Measurements from ENCODE around the gene AKT3. TPM values are rescaled to one million over a fixed set of nuclear protein-coding genes. Genes with fewer than 3 reads are reported as not detected.
A peak's percentile ranks its signal among the peaks of the same experiment; 100 is the strongest.
"Not testable (repeated sequence)": the region's sequence is repeated elsewhere in the genome, so short reads cannot be mapped to it uniquely, and the experiment has no call there.

AKT3 gene
- total RNA-seq, 1 experiment from 2014 or later: 40.4 TPM

DNA sequence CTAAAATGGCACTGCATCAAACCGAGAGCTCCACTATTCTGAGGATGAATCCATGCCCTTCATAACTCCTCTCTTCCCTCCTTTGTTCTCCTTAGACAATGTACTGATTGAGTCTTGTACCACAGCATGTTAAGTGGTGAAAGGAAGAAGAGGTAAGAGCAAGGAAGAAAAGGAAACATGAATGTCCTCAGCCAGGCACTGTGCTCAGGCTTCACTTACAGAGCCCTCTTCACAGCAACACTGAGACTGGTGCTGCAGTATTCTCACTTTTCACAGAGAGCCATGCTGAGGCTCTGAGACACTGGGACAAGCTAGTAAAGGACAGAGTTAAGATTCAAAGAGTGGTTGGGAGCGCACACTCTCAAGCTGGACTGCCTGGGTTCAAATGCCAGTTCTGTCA, 143.5 kb downstream of the AKT3 start:
- no peaks in the 10 kb centered on the region for H3K36me3 ChIP-seq
- no peaks in the 10 kb centered on the region for H3K9me3 ChIP-seq (replicated peaks)
- DNase-seq: no peak
- no peaks in the 10 kb centered on the region for H3K27me3 ChIP-seq
- no peak overlapping the region for H3K27ac ChIP-seq
- no peaks in the 10 kb centered on the region for H3K4me1 ChIP-seq
- no peak overlapping the region for H3K4me3 ChIP-seq

DNA sequence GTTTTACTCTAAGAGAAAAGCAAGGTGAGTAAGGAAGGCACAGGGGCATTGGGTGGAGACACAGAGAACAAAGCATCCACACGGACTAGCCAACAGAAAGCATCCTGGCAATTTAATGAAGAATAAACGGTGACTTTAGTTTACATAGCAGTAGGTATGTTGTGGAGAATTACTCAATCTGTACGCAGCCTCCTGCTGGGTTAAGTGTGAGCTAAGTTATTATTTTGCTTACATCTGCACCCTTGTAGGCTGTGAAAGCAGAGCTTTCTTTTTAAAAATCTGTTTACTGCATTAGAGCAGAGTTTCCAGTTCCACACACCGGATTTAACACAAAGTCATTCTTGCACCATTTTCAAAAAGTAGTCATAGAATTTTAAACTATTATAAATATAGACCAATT, 144.5 kb downstream of the AKT3 start:
- DNase-seq: no peak
- H3K27me3 ChIP-seq: no peaks in the 10 kb centered on the region

GRCh38 chr1:243701872-243702271, 148.2 kb downstream of the AKT3 start:
- no peaks in the 10 kb centered on the region for H3K4me1 ChIP-seq
- H3K36me3 ChIP-seq: no peaks in the 10 kb centered on the region

More for the DNA sequence above, 144.5 kb downstream of the AKT3 start:
- Histone ChIP-seq H3K9me3 (replicated peaks) (no peaks in the 10 kb centered on the region), H3K4me1 (no peaks in the 10 kb centered on the region), H3K36me3 (no peaks in the 10 kb centered on the region), H3K27ac (no peak overlapping the region), H3K4me3 (no peak overlapping the region)

GRCh38 chr1:243693800-243694199, 156.2 kb downstream of the AKT3 start:
- Histone ChIP-seq H3K4me1 (peaks cover 12% of the 10 kb centered on the region), H3K4me3 (no peak overlapping the region), H3K36me3 (no peaks in the 10 kb centered on the region; the same call in 1 of the 2 replicates), H3K27ac (peak overlapping the region; percentile 32; the same call in 1 of the 2 replicates), H3K9me3 (replicated peaks) (no peaks in the 10 kb centered on the region), H3K27me3 (no peaks in the 10 kb centered on the region)
- DNase-seq: peak; percentile 8 to 42

More at GRCh38 chr1:243701872-243702271, 148.2 kb downstream of the AKT3 start:
- no peak for DNase-seq
- H3K4me3 ChIP-seq: no peak overlapping the region
- no peak overlapping the region for H3K27ac ChIP-seq
- H3K27me3 ChIP-seq: no peaks in the 10 kb centered on the region
- no peaks in the 10 kb centered on the region for H3K9me3 ChIP-seq (replicated peaks)

DNA sequence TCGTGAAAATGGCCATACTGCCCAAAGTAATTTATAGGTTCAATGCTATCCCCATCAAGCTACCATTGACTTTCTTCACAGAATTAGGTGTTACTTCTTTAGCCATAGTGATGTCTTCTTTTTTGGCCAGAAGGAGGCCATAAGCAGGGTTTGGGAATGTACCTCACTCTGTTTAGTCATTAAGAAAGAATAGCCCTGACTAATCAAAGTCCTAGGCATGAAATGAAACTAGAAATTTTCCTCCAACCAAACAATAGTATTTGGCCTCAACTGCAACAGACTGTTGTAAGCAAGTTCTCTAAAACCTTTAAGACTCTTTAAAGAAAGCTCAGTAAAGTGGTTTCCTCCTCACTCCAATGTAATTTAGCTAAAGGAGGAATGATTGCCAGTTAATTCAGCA, 163.9 kb downstream of the AKT3 start:
- no peak for DNase-seq
- Histone ChIP-seq H3K4me1 (no peaks in the 10 kb centered on the region), H3K27me3 (no peaks in the 10 kb centered on the region), H3K4me3 (no peak overlapping the region), H3K36me3 (no peaks in the 10 kb centered on the region; the same call in 1 of the 2 replicates), H3K27ac (no peak overlapping the region), H3K9me3 (replicated peaks) (no peaks in the 10 kb centered on the region)

DNA sequence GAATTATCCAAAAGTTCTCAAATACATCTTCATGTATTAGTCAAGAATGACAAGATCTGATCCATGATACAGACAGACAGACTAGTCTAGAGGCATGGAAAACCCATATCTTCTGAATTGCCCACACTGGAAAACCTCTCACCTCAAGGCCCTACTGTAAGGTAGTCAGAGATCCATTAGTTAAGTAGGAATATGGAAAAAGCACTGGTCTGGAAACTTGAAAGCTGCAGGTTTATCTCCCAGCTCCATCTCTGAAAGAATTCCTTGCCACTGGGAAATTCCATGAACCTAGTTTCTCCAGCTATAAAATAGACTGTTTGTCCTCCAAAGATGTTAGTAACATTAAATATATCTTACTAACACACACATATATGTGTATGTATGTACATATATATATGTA, 169.2 kb downstream of the AKT3 start:
- no peak for DNase-seq
- Histone ChIP-seq H3K36me3 (peaks cover 3% of the 10 kb centered on the region; the same call in 1 of the 2 replicates), H3K9me3 (replicated peaks) (no peaks in the 10 kb centered on the region), H3K27ac (no peak overlapping the region), H3K4me1 (no peaks in the 10 kb centered on the region), H3K4me3 (no peak overlapping the region), H3K27me3 (no peaks in the 10 kb centered on the region)

DNA sequence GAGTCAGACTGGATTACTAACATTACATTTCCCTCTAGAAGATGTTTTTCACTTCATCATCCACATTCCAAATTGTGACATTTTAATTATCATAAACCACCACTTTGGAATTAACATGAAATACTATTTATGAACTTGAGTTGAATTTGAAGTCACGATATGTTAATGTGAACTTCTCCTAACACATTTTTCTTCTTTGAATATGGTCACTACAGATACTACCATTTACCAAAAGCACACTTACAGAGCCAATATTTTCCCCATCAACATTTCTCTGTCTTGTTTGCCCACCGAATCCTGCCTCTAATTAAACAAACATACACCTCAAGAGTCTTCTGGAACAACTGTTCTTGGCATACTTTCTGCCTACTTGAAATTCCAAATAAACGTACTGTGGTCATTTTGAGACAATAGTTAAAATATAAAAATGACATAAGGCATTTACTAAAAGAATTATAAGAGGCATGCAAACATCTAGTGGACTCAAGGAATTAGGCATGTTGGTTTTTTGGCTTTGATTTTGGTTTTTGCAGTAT, 177.4 kb downstream of the AKT3 start:
- H3K27me3 ChIP-seq: no peaks in the 10 kb centered on the region
- DNase-seq: no peak
- no peak overlapping the region for H3K4me3 ChIP-seq
- no peak overlapping the region for H3K27ac ChIP-seq
- H3K36me3 ChIP-seq: peaks cover 3% of the 10 kb centered on the region; the same call in 1 of the 2 replicates
- H3K9me3 ChIP-seq (replicated peaks): no peaks in the 10 kb centered on the region
- 0 out of 2 replicates have a peak, but pooled peaks cover 4% of the 10 kb centered on the region for H3K4me1 ChIP-seq

- Histone ChIP-seq H3K4me3 (no peak overlapping the region), H3K4me1 (no peaks in the 10 kb centered on the region), H3K27ac (no peak overlapping the region), H3K36me3 (no peaks in the 10 kb centered on the region; the same call in 1 of the 2 replicates), H3K9me3 (replicated peaks) (no peaks in the 10 kb centered on the region), H3K27me3 (no peaks in the 10 kb centered on the region)
- no peak for DNase-seq
These were observed 182.5 kb downstream of the AKT3 start for GRCh38 chr1:243667591-243667990.

DNA sequence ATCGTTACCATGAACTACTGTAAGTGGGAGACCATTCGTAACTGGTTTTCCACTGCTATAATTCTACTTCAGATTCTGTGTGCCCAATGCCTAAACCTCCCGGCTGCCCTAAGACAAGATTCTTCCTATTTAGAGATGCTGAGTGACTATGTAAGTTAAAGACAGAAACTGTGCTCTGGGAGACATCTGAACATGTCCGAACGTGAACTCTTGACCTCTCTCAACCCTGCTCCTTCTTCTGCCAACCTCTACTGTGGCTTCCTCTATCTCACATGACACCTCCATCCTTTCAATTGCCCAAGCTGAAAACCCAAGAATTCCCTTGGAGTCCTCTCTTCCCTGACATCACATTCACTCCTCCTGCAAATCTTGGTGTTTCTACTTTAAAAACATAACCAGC, 182.9 kb downstream of the AKT3 start:
- Histone ChIP-seq H3K36me3 (no peaks in the 10 kb centered on the region; the same call in 1 of the 2 replicates), H3K4me1 (no peaks in the 10 kb centered on the region), H3K4me3 (no peak overlapping the region), H3K9me3 (replicated peaks) (no peaks in the 10 kb centered on the region), H3K27me3 (no peaks in the 10 kb centered on the region), H3K27ac (no peak overlapping the region)
- no peak for DNase-seq

- DNase-seq: no peak
- H3K27me3 ChIP-seq: no peaks in the 10 kb centered on the region
- no peak overlapping the region for H3K27ac ChIP-seq
These were observed 186.4 kb downstream of the AKT3 start for GRCh38 chr1:243663651-243664050.

DNA sequence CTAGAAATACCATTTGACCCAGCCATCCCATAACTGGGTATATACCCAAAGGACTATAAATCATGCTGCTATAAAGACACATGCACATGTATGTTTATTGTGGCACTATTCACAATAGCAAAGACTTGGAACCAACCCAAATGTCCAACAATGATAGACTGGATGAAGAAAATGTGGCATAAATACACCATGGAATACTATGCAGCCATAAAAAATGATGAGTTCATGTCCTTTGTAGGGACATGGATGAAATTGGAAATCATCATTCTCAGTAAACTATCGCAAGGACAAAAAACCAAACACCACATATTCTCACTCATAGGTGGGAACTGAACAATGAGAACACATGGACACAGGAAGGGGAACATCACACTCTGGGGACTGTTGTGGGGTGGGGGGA, 187.9 kb downstream of the AKT3 start:
- H3K4me1 ChIP-seq; DNase-seq; H3K27ac ChIP-seq; H3K36me3 ChIP-seq; H3K4me3 ChIP-seq; H3K9me3 ChIP-seq (replicated peaks); H3K27me3 ChIP-seq: not testable (repeated sequence)

More at GRCh38 chr1:243663651-243664050, 186.4 kb downstream of the AKT3 start:
- no peak overlapping the region for H3K4me3 ChIP-seq
- H3K4me1 ChIP-seq: no peaks in the 10 kb centered on the region
- no peaks in the 10 kb centered on the region; the same call in 1 of the 2 replicates for H3K36me3 ChIP-seq
- H3K9me3 ChIP-seq (replicated peaks): no peaks in the 10 kb centered on the region

DNA sequence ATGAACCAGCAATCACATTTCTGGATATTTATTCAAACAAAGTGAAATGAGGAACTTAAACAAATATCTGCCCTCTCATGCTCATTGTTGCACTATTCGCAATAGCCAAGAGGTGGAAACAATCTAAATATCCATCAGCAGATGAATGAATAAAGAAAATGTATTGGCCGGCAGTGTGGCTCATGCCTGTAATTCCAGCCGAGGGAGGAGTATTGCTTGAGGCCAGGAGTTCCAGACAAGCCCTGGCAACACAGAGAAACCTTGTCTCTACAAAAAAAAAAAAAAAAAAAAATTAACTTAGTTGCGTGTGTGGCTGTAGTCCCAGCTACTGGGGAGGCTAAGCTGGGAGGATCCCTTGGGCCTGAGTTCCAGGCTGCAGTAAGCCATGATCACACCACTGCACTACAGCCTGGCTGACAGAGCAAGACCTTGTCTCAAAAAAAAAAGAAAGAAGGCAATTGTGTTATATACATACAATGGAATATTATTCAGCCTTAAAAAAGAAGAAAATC, 191.4 kb downstream of the AKT3 start:
- H3K27ac ChIP-seq: no peak overlapping the region
- no peak for DNase-seq
- no peaks in the 10 kb centered on the region for H3K27me3 ChIP-seq
- no peaks in the 10 kb centered on the region for H3K36me3 ChIP-seq
- H3K4me1 ChIP-seq: no peaks in the 10 kb centered on the region
- H3K9me3 ChIP-seq (replicated peaks): 0 out of 2 replicates have a peak, but pooled peaks cover 4% of the 10 kb centered on the region
- no peak overlapping the region for H3K4me3 ChIP-seq

DNA sequence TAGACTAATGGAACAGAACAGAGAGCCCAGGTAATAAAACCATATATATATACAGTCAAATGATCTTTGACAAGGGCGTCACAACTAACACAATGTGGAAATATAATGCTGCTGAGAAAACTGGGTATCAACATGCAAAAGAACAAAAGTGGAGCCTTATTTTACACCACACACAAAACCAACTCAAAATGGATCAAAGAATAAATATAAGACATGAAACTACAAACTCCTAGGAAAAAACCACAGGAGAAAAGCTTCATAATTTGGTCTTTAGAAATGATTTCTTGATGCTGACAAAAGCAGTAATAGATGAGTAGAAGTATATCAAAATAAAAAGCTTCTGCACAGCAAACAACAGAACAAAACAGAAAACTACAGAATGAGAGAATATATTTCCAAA, 192.2 kb downstream of the AKT3 start:
- 0 out of 2 replicates have a peak, but pooled peaks cover 4% of the 10 kb centered on the region for H3K9me3 ChIP-seq (replicated peaks)
- no peaks in the 10 kb centered on the region for H3K27me3 ChIP-seq
- H3K27ac ChIP-seq: no peak overlapping the region
- no peaks in the 10 kb centered on the region for H3K4me1 ChIP-seq
- no peak for DNase-seq
- H3K4me3 ChIP-seq: no peak overlapping the region
- no peaks in the 10 kb centered on the region for H3K36me3 ChIP-seq

DNA sequence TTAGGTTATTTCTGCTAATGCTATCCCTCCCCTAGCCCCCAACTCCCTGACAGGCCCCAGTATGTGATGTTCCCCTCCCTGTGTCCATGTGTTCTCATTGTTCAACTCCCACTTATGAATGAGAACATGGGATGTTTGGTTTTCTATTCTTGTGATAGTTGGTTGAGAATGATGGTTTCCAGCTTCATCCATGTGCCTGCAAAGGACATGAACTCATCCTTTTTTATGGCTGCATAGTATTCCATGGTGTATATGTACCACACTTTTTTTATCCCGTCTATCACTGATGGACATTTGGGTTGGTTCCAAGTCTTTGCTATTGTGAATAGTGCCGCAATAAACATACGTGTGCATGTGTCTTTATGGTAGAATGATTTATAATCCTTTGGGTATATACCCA, 200.5 kb downstream of the AKT3 start:
- not testable (repeated sequence) for DNase-seq; H3K4me3 ChIP-seq; H3K27ac ChIP-seq; H3K27me3 ChIP-seq; H3K4me1 ChIP-seq; H3K9me3 ChIP-seq (replicated peaks); H3K36me3 ChIP-seq

GRCh38 chr1:243646841-243647240, 203.2 kb downstream of the AKT3 start:
- Histone ChIP-seq H3K27ac (no peak overlapping the region), H3K27me3 (no peaks in the 10 kb centered on the region), H3K4me3 (no peak overlapping the region), H3K9me3 (replicated peaks) (peaks cover 10% of the 10 kb centered on the region), H3K4me1 (no peaks in the 10 kb centered on the region), H3K36me3 (peaks cover 7% of the 10 kb centered on the region; the same call in 1 of the 2 replicates)
- no peak for DNase-seq

- Histone ChIP-seq H3K27ac (no peak overlapping the region), H3K27me3 (no peaks in the 10 kb centered on the region), H3K4me1 (no peaks in the 10 kb centered on the region), H3K36me3 (peaks cover 7% of the 10 kb centered on the region; the same call in 1 of the 2 replicates), H3K4me3 (no peak overlapping the region), H3K9me3 (replicated peaks) (peaks cover 10% of the 10 kb centered on the region)
- DNase-seq: no peak
These were observed 204.8 kb downstream of the AKT3 start for GRCh38 chr1:243645281-243645680.
